ENCODE measurements around the gene AOPEP. TPM values are rescaled to one million over a fixed set of nuclear protein-coding genes. Genes with fewer than 3 reads are reported as not detected.

Gene AOPEP
- total RNA-seq, 1 experiment from 2014 or later: 15.0 TPM

GRCh38 chr9:94783102-94783682 is 56.7 kb downstream of the AOPEP start:
- Mint-ChIP-seq H3K4me1 (peaks cover 10 to 11% of the 10 kb centered on the region in 2 experiments), H3K9me3 (no peaks in the 10 kb centered on the region), H3K36me3 (ENCODE audit: insufficient read depth in 1 of 3, low read depth in 3 of 3) (no peaks in the 10 kb centered on the region), H3K27ac (no peak overlapping the region; a peak in 1 of 7 replicates), H3K27me3 (ENCODE audit: low read depth) (no peaks in the 10 kb centered on the region), H3K4me3 (no peak overlapping the region)
- peak overlapping the region; percentile 25 for H2BK12ac ChIP-seq (ENCODE audit: insufficient read length, low read depth, low read length)
- no peak overlapping the region for H3T11ph ChIP-seq (ENCODE audit: low read length)
- H3K27ac ChIP-seq (ENCODE audit: insufficient read length, low read depth, low read length): no peak overlapping the region
- TF ChIP-seq, protein P1, sequence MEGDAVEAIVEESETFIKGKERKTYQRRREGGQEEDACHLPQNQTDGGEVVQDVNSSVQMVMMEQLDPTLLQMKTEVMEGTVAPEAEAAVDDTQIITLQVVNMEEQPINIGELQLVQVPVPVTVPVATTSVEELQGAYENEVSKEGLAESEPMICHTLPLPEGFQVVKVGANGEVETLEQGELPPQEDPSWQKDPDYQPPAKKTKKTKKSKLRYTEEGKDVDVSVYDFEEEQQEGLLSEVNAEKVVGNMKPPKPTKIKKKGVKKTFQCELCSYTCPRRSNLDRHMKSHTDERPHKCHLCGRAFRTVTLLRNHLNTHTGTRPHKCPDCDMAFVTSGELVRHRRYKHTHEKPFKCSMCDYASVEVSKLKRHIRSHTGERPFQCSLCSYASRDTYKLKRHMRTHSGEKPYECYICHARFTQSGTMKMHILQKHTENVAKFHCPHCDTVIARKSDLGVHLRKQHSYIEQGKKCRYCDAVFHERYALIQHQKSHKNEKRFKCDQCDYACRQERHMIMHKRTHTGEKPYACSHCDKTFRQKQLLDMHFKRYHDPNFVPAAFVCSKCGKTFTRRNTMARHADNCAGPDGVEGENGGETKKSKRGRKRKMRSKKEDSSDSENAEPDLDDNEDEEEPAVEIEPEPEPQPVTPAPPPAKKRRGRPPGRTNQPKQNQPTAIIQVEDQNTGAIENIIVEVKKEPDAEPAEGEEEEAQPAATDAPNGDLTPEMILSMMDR (conservative IDR thresholded peaks at IDR 0.05): peak; percentile 81
- no peak overlapping the region for H3K56ac ChIP-seq (ENCODE audit: insufficient read length, low read depth, low read length)
- no peak overlapping the region for H3K14ac ChIP-seq (ENCODE audit: insufficient read depth, low read length)
- H4K5ac ChIP-seq (ENCODE audit: insufficient read length, low read depth, low read length): no peak overlapping the region
- H3K18ac ChIP-seq (ENCODE audit: insufficient read length, low read depth, low read length): peak overlapping the region; percentile 63
- H3K79me2 ChIP-seq (ENCODE audit: insufficient read depth, low read length): no peaks in the 10 kb centered on the region
- H4K8ac ChIP-seq (replicated peaks; ENCODE audit: insufficient read length, low read depth, low read length): peak overlapping the region; percentile 59
- H4K20me1 ChIP-seq (ENCODE audit: control insufficient read depth, insufficient read depth, insufficient read length): no peaks in the 10 kb centered on the region
- H2BK20ac ChIP-seq (ENCODE audit: low read depth, low read length, poor library complexity, severe bottlenecking): no peak overlapping the region
- no CpG with 5 or more reads among the region's 14 CpGs for whole genome bisulfite sequencing (ENCODE audit: extremely low coverage, insufficient read length, low lambda C conversion rate)
- DNase-seq: peak; percentile 72
- no peaks in the 10 kb centered on the region for H3K9me3 ChIP-seq (ENCODE audit: control insufficient read depth, low read depth, low read length)
- H3K23ac ChIP-seq (ENCODE audit: insufficient read length, low read depth, low read length): no peak overlapping the region
- H3K9ac ChIP-seq (ENCODE audit: extremely low read depth, insufficient read length, low read length): no peak overlapping the region
- H2AK5ac ChIP-seq (ENCODE audit: insufficient read length, low read length): no peak overlapping the region
- no peaks in the 10 kb centered on the region for H3K4me1 ChIP-seq (ENCODE audit: insufficient read depth, low read length)
- H4K91ac ChIP-seq (ENCODE audit: insufficient read length, low read depth, low read length): no peak overlapping the region
- no peak overlapping the region for H3K4ac ChIP-seq (ENCODE audit: low read depth, low read length)
- H3K79me1 ChIP-seq (ENCODE audit: insufficient read depth, low read depth, low read length, poor library complexity, severe bottlenecking): no peaks in the 10 kb centered on the region
- H3K4me2 ChIP-seq (ENCODE audit: insufficient read depth, insufficient read length, low read length): no peak overlapping the region
- H2BK120ac ChIP-seq (ENCODE audit: low read depth, low read length, poor library complexity, severe bottlenecking): no peak overlapping the region
- no peaks in the 10 kb centered on the region for H3K27me3 ChIP-seq (ENCODE audit: insufficient read depth, low read length)
- no peak overlapping the region for H2BK5ac ChIP-seq (ENCODE audit: insufficient read length, low read length)
- no peaks in the 10 kb centered on the region for H3K23me2 ChIP-seq (ENCODE audit: insufficient read length, low read depth, low read length, poor library complexity, severe bottlenecking)
- no peak overlapping the region for H2AFZ ChIP-seq (ENCODE audit: low read length)
- no peak overlapping the region; the same call in none of the 2 replicates for H2BK15ac ChIP-seq (ENCODE audit: low read depth, low read length)
